GM23338 (cell line): ENCODE data around the gene DOCK1.

Experiments used
- CREB1 ChIP-seq: fragments of 250-450 bp; sonication (Bioruptor Pico); IDR thresholded peaks from 2 replicates; pipeline ENCODE4 v1.5.0; 2020; ENCODE audit warnings: low read depth, mild to moderate bottlenecking, moderate library complexity
- EZH2 ChIP-seq: fragments of 200-600 bp; sonication (generic); IDR thresholded peaks from one replicate; pipeline ENCODE4 v1.8.0; 2017; ENCODE audit warnings: antibody characterized with exemption, mild to moderate bottlenecking, low read depth; ENCODE audit not compliant: unreplicated experiment
- POLR2AphosphoS5 ChIP-seq: IDR thresholded peaks from 2 replicates; pipeline ENCODE4 v1.6.1; 2016; ENCODE audit warnings: antibody characterized with exemption, low read depth
- TF ChIP-seq, protein P1 (sequence below), 2 experiments: fragments of 200-600 bp in 1 of 2; sonication (generic) in 1 of 2; conservative IDR thresholded peaks; 2 replicates each; pipeline versions ENCODE4 v1.5.1 to v1.6.1; 2016 to 2017; ENCODE audit warnings: antibody characterized with exemption in 2 of 2, low read depth in 2 of 2, mild to moderate bottlenecking in 2 of 2, moderate library complexity in 1 of 2

GRCh38 chr10:127089446-127089845 is 184.2 kb downstream of the DOCK1 start:
- TF ChIP-seq, protein P1, sequence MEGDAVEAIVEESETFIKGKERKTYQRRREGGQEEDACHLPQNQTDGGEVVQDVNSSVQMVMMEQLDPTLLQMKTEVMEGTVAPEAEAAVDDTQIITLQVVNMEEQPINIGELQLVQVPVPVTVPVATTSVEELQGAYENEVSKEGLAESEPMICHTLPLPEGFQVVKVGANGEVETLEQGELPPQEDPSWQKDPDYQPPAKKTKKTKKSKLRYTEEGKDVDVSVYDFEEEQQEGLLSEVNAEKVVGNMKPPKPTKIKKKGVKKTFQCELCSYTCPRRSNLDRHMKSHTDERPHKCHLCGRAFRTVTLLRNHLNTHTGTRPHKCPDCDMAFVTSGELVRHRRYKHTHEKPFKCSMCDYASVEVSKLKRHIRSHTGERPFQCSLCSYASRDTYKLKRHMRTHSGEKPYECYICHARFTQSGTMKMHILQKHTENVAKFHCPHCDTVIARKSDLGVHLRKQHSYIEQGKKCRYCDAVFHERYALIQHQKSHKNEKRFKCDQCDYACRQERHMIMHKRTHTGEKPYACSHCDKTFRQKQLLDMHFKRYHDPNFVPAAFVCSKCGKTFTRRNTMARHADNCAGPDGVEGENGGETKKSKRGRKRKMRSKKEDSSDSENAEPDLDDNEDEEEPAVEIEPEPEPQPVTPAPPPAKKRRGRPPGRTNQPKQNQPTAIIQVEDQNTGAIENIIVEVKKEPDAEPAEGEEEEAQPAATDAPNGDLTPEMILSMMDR (conservative IDR thresholded peaks at IDR 0.05; ENCODE audit: low read depth in 2 of 2) = no peak
- TF ChIP-seq EZH2 (no peak), POLR2AphosphoS5 (no peak), CREB1 (CRISPR knock-in tag) (no peak)
